MG63 (cell line): ENCODE measurements around the gene PIK3R1. TPM values are rescaled to one million over a fixed set of nuclear protein-coding genes. Genes with fewer than 3 reads are reported as not detected.

Experiments
- DNase-seq: peaks from one replicate; pipeline ENCODE4 v3.0.0-alpha.2; 2020
- H3K27me3 ChIP-seq: fragments of 250-450 bp; sonication (Bioruptor Pico); 2 replicates; pipeline ENCODE4 v1.5.1; 2020; ENCODE audit warnings: mild to moderate bottlenecking, moderate library complexity
- H3K36me3 ChIP-seq: fragments of 250-450 bp; sonication (Bioruptor Pico); 2 replicates; pipeline ENCODE4 v1.5.1; 2020; ENCODE audit warnings: mild to moderate bottlenecking, moderate library complexity
- H3K4me3 ChIP-seq: fragments of 250-450 bp; sonication (Bioruptor Pico); 2 replicates; pipeline ENCODE4 v1.5.1; 2020; ENCODE audit warnings: mild to moderate bottlenecking, moderate library complexity
- H3K9me3 ChIP-seq: fragments of 250-450 bp; sonication (Bioruptor Pico); 2 replicates; pipeline ENCODE4 v1.5.1; 2020; ENCODE audit warnings: mild to moderate bottlenecking, moderate library complexity
- total RNA-seq: library from RNA; depleted of rRNA; stranded (reverse); fragments of >200 nt; shearing (Covaris generic); gene quantifications from 2 replicates; pipeline ENCODE4 v1.2.3, GENCODE V29; 2014; ENCODE audit warnings: low replicate concordance

The PIK3R1 gene
- total RNA-seq, 1 experiment from 2014 or later, result 9.5 TPM

DNA sequence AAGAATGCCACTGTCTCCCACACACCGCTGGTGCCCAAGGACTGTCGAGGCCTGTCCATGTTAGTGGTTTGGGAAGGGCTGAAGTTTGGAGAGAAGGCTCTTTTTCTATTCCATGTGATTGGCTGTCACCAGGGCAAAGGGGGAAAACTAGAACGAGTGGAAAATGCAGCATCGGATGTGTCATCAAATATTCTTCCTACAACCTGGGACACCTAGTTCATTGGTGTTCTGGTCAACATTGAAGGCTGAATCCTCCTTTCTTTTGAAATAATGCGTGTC is 53.2 kb downstream of the PIK3R1 start:
- Histone ChIP-seq H3K27me3 (no peaks in the 10 kb centered on the region), H3K36me3 (0 out of 2 replicates have a peak, but pooled peaks cover 3% of the 10 kb centered on the region), H3K9me3 (no peaks in the 10 kb centered on the region), H3K4me3 (no peak overlapping the region; the same call in 1 of the 2 replicates)
- no peak for DNase-seq

DNA sequence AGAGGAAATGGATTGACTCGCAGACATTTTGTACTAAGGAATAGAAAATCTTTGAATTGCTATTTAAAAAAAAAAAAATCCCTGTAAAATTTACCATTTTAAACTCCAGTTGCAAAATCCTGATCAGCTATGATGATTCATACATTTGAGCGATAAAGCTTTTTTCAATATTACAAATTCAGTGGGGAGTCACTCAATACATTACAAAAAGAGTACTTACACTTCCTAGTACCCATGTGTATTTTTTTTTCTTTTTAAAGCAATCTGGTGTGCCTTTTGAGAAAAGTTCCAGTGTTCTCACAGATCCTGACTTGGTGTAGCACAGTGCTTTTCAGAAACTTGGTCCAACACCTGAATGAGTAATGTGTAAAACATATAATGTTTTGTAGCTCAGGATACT is 54.3 kb downstream of the PIK3R1 start:
- Histone ChIP-seq H3K4me3 (no peak overlapping the region), H3K27me3 (no peaks in the 10 kb centered on the region), H3K9me3 (no peaks in the 10 kb centered on the region), H3K36me3 (peaks cover 5% of the 10 kb centered on the region; the same call in 1 of the 2 replicates)
- no peak for DNase-seq

GRCh38 chr5:68270399-68270975 is 54.9 kb downstream of the PIK3R1 start:
- Histone ChIP-seq H3K9me3 (no peaks in the 10 kb centered on the region), H3K27me3 (no peaks in the 10 kb centered on the region), H3K4me3 (no peak overlapping the region), H3K36me3 (peaks cover 5% of the 10 kb centered on the region; the same call in 1 of the 2 replicates)
- DNase-seq, result no peak

DNA sequence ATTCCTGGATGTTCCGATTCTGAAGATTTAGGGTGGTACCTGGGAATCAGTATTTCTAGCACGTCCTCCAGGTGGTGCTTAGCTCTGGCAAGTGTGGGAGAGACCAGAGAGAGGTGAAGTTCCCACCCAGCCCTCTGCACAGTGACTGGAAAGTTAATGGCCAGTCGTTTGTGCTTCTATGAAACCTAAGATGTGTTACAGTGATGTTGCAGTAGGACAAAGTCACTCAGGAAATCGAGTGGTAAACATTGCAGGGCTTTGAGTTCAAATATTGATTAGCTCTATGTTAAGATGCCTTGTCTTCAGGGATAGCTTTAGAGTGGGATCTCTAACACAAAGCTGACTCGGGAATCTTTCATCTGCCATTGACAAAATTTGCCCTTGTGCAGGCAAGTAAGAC is 55.6 kb downstream of the PIK3R1 start:
- Histone ChIP-seq H3K9me3 (no peaks in the 10 kb centered on the region), H3K27me3 (no peaks in the 10 kb centered on the region), H3K4me3 (no peak overlapping the region), H3K36me3 (peaks cover 10% of the 10 kb centered on the region)
- DNase-seq, result no peak

DNA sequence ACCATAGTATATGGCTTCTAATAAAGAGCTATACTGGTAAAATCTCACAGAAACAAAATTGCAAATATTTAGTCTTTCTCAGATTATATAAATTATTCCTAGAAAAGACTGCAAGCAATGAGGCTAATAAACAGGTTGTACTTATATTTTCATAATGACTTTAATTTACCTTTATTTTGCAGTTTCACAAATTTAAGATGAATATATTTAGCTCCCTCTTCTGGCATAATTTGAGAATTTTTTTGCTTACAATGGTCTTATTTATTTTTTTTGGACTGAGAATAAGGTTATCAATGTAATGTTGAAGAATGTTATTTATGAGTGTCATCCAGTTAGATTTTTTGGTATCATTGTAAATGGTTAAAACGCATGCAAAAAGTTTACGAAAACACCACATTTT is 56.7 kb downstream of the PIK3R1 start:
- no peak for DNase-seq
- H3K4me3 ChIP-seq, result no peak overlapping the region
- H3K36me3 ChIP-seq, result peaks cover 14% of the 10 kb centered on the region
- H3K27me3 ChIP-seq, result no peaks in the 10 kb centered on the region
- H3K9me3 ChIP-seq, result no peaks in the 10 kb centered on the region

DNA sequence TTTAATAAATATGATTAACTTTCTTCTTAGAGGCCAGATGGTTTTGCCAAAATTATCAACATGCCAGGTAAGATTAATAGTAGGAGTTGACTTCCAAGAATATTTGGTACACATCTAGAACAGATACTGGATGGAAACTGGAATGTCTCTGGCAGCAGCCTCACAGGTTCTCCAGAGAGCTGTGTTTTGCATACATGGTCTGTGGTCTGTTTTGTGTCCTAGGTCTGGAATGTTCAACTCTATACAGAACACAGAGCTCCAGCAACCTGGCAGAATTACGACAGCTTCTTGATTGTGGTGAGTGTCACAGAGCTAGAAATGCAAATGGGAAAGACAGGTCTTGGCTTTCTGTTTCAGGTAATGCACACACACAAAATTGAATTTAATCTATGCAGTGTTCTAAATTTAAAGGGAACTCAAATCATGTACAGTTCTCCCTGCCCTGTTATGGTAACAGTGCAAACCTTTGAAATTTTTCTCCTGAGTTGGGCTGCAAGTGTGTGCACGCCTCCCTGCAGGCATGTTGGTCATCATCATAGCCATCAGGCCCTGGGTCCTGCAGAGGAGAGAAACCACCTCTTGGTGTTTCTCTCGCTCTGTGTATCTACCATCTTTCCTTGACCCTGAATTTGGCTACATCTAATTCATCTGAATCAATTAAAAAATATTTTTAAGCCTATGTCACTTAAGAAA is 58.3 kb downstream of the PIK3R1 start:
- H3K36me3 ChIP-seq, result peaks cover 14% of the 10 kb centered on the region
- DNase-seq, result no peak

DNA sequence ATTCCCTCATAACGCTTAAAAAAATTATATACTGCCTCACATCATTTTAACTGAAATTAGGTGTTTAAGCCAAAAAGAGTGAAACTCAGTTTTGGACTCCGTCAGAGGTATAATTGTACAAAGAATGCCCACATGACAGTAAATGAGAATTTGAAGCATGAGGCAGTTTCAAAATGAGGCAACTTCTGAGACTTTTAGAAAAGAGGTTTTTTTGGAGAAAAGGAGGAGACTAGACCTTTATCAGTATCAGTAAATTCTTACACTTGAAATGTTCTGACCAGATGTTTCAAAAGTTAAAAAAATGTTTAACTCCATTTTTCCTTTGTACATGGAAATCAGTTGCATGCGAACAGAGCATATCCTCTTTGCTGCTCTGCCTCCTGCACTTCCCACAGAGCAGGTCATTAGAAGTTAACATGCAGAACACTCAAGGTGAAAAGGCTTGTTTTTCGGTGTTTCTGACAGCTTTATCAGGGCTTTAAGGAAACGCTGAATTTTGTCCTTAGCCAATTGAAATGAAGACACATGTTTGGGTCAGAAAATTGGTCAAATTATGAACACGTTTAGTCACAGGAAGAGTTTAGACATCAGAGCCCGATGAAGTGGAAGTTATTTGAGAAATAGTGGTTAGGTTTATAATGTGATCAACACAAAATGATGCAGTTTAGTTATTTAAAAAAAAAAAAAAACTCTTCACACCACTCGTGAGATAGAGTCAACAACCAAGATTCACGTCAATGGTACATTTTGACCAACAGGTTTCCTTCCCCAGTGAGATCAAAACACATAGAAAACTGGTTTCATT is 59.5 kb downstream of the PIK3R1 start:
- Histone ChIP-seq H3K36me3 (peaks cover 18% of the 10 kb centered on the region), H3K27me3 (no peaks in the 10 kb centered on the region), H3K9me3 (no peaks in the 10 kb centered on the region), H3K4me3 (no peak overlapping the region)
- no peak for DNase-seq

More for the DNA sequence above, 58.3 kb downstream of the PIK3R1 start:
- no peaks in the 10 kb centered on the region for H3K27me3 ChIP-seq
- H3K9me3 ChIP-seq, result no peaks in the 10 kb centered on the region
- no peak overlapping the region for H3K4me3 ChIP-seq

- H3K36me3 ChIP-seq, result peaks cover 26% of the 10 kb centered on the region
Measured at GRCh38 chr5:68276740-68277139, 61.2 kb downstream of the PIK3R1 start.

DNA sequence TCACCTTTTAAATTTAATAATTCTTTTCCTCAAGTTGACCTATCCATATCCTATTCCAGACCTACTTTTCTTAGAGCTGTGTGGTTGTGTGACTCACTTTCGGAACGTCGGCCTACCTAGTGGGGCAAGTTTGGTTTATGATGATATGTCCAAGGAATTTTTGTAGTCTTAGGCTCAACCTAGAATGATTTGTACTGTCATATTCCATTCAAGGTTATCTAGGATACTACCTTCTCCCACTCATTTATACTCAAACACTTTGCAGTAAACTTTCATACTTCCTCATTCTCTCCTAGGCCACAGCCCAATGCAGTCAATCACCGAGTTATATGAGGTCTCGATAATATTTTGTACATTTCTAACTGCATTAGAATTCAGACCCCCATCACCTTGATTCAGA is 61.9 kb downstream of the PIK3R1 start:
- no peaks in the 10 kb centered on the region for H3K27me3 ChIP-seq
- no peaks in the 10 kb centered on the region for H3K9me3 ChIP-seq
- peaks cover 26% of the 10 kb centered on the region for H3K36me3 ChIP-seq
- no peak overlapping the region for H3K4me3 ChIP-seq
- DNase-seq, result no peak

More at GRCh38 chr5:68276740-68277139, 61.2 kb downstream of the PIK3R1 start:
- no peaks in the 10 kb centered on the region for H3K27me3 ChIP-seq
- H3K4me3 ChIP-seq, result no peak overlapping the region
- no peak for DNase-seq
- no peaks in the 10 kb centered on the region for H3K9me3 ChIP-seq

GRCh38 chr5:68279984-68280383 is 64.4 kb downstream of the PIK3R1 start:
- H3K4me3 ChIP-seq, result no peak overlapping the region
- no peak for DNase-seq
- H3K9me3 ChIP-seq, result no peaks in the 10 kb centered on the region
- peaks cover 24% of the 10 kb centered on the region for H3K36me3 ChIP-seq
- H3K27me3 ChIP-seq, result no peaks in the 10 kb centered on the region

GRCh38 chr5:68282001-68282400 is 66.4 kb downstream of the PIK3R1 start:
- DNase-seq, result no peak
- peaks cover 17% of the 10 kb centered on the region for H3K36me3 ChIP-seq
- H3K9me3 ChIP-seq, result no peaks in the 10 kb centered on the region
- no peak overlapping the region for H3K4me3 ChIP-seq
- H3K27me3 ChIP-seq, result no peaks in the 10 kb centered on the region

- Histone ChIP-seq H3K27me3 (no peaks in the 10 kb centered on the region), H3K36me3 (peaks cover 15% of the 10 kb centered on the region), H3K4me3 (no peak overlapping the region), H3K9me3 (no peaks in the 10 kb centered on the region)
- no peak for DNase-seq
Measured at GRCh38 chr5:68283766-68284165, 68.2 kb downstream of the PIK3R1 start.

DNA sequence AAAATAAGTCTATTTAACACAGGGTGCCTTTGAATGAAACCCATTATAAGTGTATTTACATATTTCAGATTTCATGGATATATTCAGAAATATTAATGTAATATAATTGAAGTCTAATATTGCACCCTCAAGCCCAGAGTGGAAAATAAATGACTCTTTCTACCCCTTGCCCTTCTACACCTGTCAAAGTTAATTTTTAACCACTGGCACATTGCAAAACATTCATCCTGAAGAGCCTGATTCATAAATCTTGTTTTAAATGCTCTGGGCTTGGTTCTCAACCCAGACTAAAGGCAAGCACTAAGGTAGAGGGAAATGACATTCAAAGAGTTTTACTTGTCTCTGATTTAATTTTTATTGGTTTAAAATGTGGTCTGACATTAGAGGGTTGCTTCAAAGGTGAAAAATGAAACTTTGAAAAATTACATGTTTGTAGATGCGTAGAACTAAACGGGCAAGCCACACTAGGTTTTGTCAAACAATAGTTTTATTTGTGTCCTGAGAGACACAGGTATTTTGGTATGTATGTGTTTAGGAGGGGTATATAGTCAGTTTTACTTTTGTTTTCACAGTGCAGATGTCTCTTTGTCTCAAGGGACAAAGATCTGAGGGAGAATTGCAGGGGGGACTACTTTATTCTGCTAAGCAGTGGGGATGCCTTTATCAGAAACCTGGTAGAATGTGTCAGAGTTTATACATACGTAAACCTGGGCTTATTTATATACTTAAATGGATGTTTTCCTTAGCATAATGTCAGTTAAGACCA is 69.7 kb downstream of the PIK3R1 start:
- no peaks in the 10 kb centered on the region for H3K27me3 ChIP-seq
- no peak for DNase-seq
- H3K36me3 ChIP-seq, result peaks cover 7% of the 10 kb centered on the region
- no peaks in the 10 kb centered on the region for H3K9me3 ChIP-seq
- no peak overlapping the region for H3K4me3 ChIP-seq

- H3K36me3 ChIP-seq, result peaks cover 7% of the 10 kb centered on the region
- no peaks in the 10 kb centered on the region for H3K27me3 ChIP-seq
- H3K4me3 ChIP-seq, result no peak overlapping the region
- DNase-seq, result no peak
- no peaks in the 10 kb centered on the region for H3K9me3 ChIP-seq
Measured at GRCh38 chr5:68285851-68286611, 70.5 kb downstream of the PIK3R1 start.

GRCh38 chr5:68286612-68286912 is 71.0 kb downstream of the PIK3R1 start:
- peaks cover 2% of the 10 kb centered on the region for H3K36me3 ChIP-seq
- H3K9me3 ChIP-seq, result no peaks in the 10 kb centered on the region
- H3K4me3 ChIP-seq, result no peak overlapping the region
- no peak for DNase-seq
- H3K27me3 ChIP-seq, result no peaks in the 10 kb centered on the region

DNA sequence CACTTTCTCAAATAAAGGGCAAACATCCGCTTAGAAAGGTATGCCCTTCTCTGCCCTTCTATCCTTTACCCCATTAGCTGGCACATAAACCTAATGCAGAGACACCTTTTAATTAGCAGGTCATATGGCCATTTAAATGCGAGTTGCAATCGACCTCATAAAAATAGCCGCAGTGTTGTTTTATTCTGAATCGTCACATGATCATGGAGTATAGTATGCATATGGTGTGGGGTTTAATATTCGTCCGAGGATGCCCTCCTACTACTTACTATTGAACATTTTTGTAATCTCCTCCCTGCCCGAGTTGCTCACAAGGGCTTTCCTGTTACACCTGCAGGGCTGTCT is 72.0 kb downstream of the PIK3R1 start:
- Histone ChIP-seq H3K9me3 (no peaks in the 10 kb centered on the region), H3K36me3 (peaks cover 1% of the 10 kb centered on the region), H3K4me3 (no peak overlapping the region), H3K27me3 (no peaks in the 10 kb centered on the region)
- no peak for DNase-seq
